ENCODE results near the gene HOXC12.

The HOXC12 gene

DNA sequence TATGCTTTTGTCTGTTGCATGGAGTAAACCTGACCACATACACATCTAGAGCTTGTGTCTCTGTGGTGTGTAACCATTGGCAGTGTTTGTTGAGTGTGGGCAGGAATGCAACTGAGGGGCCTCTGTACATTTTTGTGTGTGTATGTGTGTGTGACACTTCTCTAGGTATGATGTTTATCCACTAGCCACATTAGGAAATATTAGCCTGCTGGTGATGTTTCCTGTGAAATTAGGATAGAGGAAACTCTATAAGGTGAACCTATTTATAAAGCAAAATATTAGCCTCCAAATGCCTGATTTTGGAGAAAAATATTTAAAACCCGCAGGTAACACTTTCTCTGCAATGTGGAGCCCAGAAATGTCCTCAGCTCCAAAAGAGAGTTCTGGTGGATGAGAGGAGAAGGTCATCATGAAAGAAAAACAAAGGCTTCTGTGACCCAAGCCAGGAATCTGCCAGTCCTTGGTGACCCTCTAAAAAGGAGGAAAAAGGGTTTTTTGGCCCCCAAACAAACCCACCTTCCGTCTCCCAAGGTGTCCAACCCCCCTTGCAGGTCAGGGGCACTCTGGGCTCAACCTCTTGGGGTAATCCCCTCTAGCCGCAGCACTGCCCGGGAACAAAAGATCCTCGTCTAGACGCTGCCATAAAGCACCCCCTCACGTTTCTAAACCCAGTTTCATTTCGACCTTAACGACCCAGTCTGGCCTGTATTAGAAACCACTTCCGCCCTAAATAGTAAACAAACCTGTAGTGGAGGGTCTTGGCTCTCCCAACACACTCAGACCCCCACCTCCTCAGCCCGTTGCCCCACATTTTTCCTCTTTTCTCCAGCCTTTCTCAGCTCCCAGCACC lies 23.1 kb downstream of the HOXC12 start:
- DNase-seq (ENCODE audit: low read depth): no peak
- TF ChIP-seq, protein P1, sequence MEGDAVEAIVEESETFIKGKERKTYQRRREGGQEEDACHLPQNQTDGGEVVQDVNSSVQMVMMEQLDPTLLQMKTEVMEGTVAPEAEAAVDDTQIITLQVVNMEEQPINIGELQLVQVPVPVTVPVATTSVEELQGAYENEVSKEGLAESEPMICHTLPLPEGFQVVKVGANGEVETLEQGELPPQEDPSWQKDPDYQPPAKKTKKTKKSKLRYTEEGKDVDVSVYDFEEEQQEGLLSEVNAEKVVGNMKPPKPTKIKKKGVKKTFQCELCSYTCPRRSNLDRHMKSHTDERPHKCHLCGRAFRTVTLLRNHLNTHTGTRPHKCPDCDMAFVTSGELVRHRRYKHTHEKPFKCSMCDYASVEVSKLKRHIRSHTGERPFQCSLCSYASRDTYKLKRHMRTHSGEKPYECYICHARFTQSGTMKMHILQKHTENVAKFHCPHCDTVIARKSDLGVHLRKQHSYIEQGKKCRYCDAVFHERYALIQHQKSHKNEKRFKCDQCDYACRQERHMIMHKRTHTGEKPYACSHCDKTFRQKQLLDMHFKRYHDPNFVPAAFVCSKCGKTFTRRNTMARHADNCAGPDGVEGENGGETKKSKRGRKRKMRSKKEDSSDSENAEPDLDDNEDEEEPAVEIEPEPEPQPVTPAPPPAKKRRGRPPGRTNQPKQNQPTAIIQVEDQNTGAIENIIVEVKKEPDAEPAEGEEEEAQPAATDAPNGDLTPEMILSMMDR (IDR thresholded peaks at IDR 0.05; ENCODE audit: control insufficient read depth, extremely low read depth, insufficient read depth): no peak
- peak overlapping the region; percentile 33 for H3K4me3 ChIP-seq (ENCODE audit: low read depth, low read length)

DNA sequence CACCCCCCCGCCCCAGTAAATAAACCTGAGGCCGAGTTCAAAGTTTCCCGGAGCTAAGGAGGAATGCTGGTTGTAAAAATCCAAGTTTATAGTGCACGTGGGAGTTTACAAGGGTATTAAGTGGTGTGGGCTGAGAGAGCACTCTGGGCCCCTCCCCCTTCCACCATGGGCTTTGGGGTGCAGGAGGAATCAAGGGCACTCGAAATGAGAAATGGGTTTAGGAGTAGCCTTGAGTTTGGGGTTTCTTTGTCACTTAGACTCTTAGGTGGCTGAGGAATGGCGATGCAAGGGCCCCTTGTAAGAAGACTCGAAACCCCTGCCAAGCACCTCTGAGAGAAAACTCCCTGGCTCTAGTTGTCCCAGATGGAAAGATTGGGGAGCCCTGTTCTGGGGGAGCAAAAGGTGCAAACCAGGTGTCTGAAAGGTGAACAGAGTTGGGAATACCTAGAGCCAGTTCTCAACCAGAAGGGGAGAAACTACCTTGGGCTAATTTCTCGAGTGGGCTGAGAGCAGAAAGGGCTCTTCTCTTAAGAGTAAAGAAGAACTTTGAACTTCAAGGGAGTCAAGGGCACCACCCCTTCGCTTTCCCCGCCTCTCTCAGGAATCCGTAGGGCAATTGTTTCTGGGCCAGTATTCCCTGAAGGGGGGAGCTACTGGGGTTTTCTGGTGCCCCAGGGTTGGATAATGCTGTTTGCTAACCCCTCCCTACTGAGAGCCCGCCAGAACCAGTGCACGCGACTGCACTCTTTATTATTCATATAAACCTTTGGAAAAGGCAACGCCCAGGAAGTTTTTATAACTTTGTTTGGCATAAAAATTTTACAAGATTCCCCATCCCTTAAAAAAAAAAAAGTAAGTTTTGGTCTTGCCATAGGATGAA lies 24.0 kb downstream of the HOXC12 start:
- DNase-seq (ENCODE audit: low read depth): peak; percentile 93
- H3K4me3 ChIP-seq (ENCODE audit: low read depth, low read length): peak overlapping the region; percentile 34
- TF ChIP-seq, protein P1 (IDR thresholded peaks at IDR 0.05; ENCODE audit: control insufficient read depth, extremely low read depth, insufficient read depth): no peak

DNA sequence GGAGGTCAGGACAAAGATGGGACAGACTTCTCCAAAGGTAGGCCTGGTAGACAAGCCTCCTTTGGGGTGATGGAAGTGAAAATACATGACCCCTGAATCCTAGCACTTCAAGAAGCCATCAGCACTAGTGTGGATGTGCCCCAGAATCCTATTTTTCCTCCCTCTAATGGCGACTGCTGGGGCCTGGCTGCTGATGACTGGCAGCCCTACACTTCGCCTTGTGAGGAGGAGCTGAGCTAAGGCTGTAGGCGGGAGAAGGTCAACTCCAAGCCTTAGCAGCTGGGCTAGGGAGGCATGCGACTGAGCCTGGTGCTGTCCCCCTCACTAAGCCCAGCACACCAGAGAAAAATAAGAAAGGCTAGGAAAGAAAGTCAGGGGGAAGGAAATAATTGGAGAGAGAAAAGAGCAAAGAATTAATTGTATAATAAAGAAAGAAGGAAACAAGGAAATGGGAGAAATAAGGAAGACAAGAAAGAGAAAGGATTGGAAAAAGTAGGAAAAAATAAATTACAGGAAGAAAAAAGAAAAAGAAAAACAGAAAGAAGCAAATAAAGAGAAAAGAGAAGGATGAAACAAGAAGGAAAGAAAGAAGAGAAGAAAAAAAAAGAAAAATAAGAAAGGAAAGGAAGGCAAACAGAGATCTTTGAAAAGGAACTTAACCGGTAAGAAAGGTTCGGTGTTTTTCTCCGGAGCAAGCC lies 25.6 kb downstream of the HOXC12 start:
- TF ChIP-seq, protein P1 (IDR thresholded peaks at IDR 0.05; ENCODE audit: control insufficient read depth, extremely low read depth, insufficient read depth): no peak
- no peak for DNase-seq (ENCODE audit: low read depth)
- no peak overlapping the region for H3K4me3 ChIP-seq (ENCODE audit: low read depth, low read length)

DNA sequence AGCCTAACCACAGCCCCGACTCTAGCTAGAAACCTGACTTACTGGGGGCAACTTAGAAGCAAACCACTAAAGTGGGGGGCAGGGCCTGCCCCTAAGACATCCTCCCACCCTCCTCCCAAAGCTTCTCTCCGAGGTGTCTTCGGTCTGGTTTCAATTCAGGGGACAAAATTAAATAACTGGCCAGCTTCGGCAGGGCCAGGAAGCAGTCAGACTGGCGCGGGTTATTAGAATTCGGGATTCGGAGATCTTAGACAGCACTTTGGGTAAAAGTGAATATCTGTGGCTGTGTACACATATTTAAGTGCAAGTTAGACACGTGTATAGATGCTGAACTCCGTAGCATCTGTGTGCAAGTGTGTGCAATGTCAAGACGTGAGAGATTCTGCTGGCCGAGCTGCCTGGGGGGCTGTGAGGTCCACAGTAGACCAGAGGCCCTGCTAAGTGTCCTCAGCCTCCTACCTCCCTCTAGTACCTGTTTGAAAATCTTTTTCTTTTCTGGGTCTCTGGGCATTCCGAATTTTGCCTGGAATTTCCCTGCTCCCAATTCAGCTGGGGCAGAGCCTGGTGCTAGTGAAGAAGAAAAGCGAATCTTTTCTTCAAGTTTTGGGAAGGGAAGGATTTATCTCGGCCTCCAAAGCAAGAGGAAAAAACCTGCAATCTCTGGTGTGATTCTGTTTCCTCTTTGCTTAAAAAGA lies 26.2 kb downstream of the HOXC12 start:
- TF ChIP-seq, protein P1 (IDR thresholded peaks at IDR 0.05; ENCODE audit: control insufficient read depth, extremely low read depth, insufficient read depth): no peak
- H3K4me3 ChIP-seq (ENCODE audit: low read depth, low read length): no peak overlapping the region

DNA sequence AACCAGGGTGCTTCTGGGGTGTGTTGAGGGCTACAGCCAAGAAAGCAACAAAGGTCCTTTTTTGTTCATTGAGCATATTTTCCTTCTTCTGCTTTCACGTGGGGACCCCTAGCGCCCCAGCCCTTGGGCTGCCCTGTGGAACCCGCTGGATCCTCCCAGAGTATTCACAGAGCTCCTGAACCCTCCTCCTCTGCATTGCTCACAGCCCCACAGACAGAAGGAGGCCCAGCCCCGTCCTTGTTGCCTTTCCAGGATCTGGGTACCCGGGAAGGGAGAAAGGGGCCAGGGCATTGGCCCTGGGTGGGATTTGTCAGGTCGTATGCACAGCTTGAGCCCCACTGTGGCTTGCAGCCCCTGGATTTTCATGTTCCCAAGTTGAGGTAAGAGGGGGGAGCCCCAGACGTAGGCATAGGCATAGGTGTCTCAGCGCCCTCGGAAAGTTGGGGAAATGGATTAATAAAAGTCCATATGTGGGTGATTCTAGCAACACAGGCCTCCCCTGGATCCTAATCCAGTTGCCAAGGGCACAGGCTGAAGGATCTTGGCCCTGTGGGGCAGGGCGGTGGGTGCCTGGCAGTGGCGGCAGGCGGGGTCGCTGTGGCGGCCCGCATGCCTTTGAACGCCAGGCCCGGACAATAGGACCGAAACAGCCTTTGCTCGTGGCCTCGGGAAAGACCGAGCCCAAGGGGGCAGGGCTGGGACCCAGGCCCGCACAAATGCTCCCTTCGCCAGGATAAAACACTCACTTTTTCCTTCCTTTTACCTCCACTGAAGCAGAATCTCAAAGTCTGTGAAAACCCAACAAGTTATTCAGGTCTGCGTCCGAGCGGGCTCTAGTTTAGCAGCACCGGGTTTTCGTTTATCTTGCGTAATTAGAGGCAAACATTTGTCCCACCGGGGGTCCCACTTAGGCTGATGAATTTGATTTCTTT lies 27.2 kb downstream of the HOXC12 start:
- no peak for DNase-seq (ENCODE audit: low read depth)
- TF ChIP-seq, protein P1 (IDR thresholded peaks at IDR 0.05; ENCODE audit: control insufficient read depth, extremely low read depth, insufficient read depth): no peak
- no peak overlapping the region for H3K4me3 ChIP-seq (ENCODE audit: low read depth, low read length)

More for the DNA sequence above, 26.2 kb downstream of the HOXC12 start:
- DNase-seq (ENCODE audit: low read depth): no peak
